Liver (tissue), 9 donors: Measurements from ENCODE around the gene SPATA13. TPM values are rescaled to one million over a fixed set of nuclear protein-coding genes. Genes with fewer than 3 reads are reported as not detected.

Experiments
- DNase-seq: peaks from one replicate; pipeline ENCODE4 v3.0.0-alpha.2; 2017; ENCODE audit warnings: low spot score
- H3K27ac ChIP-seq, 2 donors: one replicate each; pipeline ENCODE4 v1.7.0; 2013; ENCODE audit warnings: inconsistent platforms in 2 of 2, low read length in 2 of 2, control low read depth in 1 of 2, low read depth in 1 of 2, mild to moderate bottlenecking in 1 of 2
- H3K27me3 ChIP-seq, 4 donors: one replicate each; pipeline versions ENCODE4 v1.6.1 to v1.7.0; 2013; ENCODE audit warnings: low read length in 3 of 4, inconsistent platforms in 1 of 4, mild to moderate bottlenecking in 1 of 4, moderate library complexity in 1 of 4; ENCODE audit not compliant: control insufficient read depth in 4 of 4, insufficient read depth in 4 of 4
- H3K36me3 ChIP-seq, 4 donors: one replicate each; pipeline versions ENCODE4 v1.6.1 to v1.7.0; 2013; ENCODE audit warnings: low read length in 3 of 4, mild to moderate bottlenecking in 3 of 4, low read depth in 1 of 4, moderate library complexity in 1 of 4; ENCODE audit not compliant: control insufficient read depth in 4 of 4, insufficient read depth in 3 of 4
- H3K4me1 ChIP-seq, 4 donors: one replicate each; pipeline versions ENCODE4 v1.6.1 to v1.7.0; 2013; ENCODE audit warnings: low read length in 3 of 4, mild to moderate bottlenecking in 3 of 4, moderate library complexity in 1 of 4; ENCODE audit not compliant: control insufficient read depth in 4 of 4, insufficient read depth in 4 of 4
- H3K4me3 ChIP-seq, 3 donors: one replicate each; pipeline versions ENCODE4 v1.6.1 to v1.7.0; 2013; ENCODE audit warnings: low read length in 3 of 3, control low read depth in 1 of 3, low read depth in 1 of 3, mild to moderate bottlenecking in 1 of 3
- H3K9ac ChIP-seq, 2 donors: one replicate each; pipeline ENCODE4 v1.7.0; 2013; ENCODE audit warnings: low read length in 2 of 2, mild to moderate bottlenecking in 2 of 2, moderate library complexity in 2 of 2, control low read depth in 1 of 2, low read depth in 1 of 2
- H3K9me3 ChIP-seq, 4 donors: one replicate each; pipeline versions ENCODE4 v1.6.1 to v1.7.0; 2013; ENCODE audit warnings: low read length in 3 of 4; ENCODE audit not compliant: control insufficient read depth in 4 of 4
- EGR1 ChIP-seq, 2 donors: IDR thresholded peaks; 2 replicates each; pipeline ENCODE4 v1.6.1; 2016 to 2018; ENCODE audit warnings: antibody characterized with exemption in 2 of 2, low read depth in 2 of 2
- FOXA1 ChIP-seq: IDR thresholded peaks from 2 replicates; pipeline ENCODE4 v1.6.1; 2016; ENCODE audit warnings: antibody characterized with exemption
- FOXA2 ChIP-seq: IDR thresholded peaks from 2 replicates; pipeline ENCODE4 v1.6.1; 2016; ENCODE audit warnings: antibody characterized with exemption
- GABPA ChIP-seq, 2 donors: IDR thresholded peaks in 1 of 2; conservative IDR thresholded peaks in 1 of 2; 2 replicates each; pipeline ENCODE4 v1.6.1; 2016; ENCODE audit warnings: antibody characterized with exemption in 2 of 2, mild to moderate bottlenecking in 1 of 2, moderate library complexity in 1 of 2
- HNF4A ChIP-seq, 2 donors: conservative IDR thresholded peaks; 2 replicates each; pipeline ENCODE4 v1.6.1; 2016; ENCODE audit warnings: antibody characterized with exemption in 2 of 2, mild to moderate bottlenecking in 2 of 2
- HNF4G ChIP-seq: IDR thresholded peaks from 2 replicates; pipeline ENCODE4 v1.6.1; 2016; ENCODE audit warnings: antibody characterized with exemption
- JUND ChIP-seq, 2 donors: IDR thresholded peaks; 2 replicates each; pipeline ENCODE4 v1.6.1; 2016; ENCODE audit warnings: antibody characterized with exemption in 2 of 2
- NR2F2 ChIP-seq: IDR thresholded peaks from 2 replicates; pipeline ENCODE4 v1.6.1; 2016; ENCODE audit warnings: antibody characterized with exemption
- RAD21 ChIP-seq, 2 donors: IDR thresholded peaks; 2 replicates each; pipeline ENCODE4 v1.6.1; 2016; ENCODE audit warnings: antibody characterized with exemption in 2 of 2, mild to moderate bottlenecking in 2 of 2
- RXRA ChIP-seq, 2 donors: IDR thresholded peaks; 2 replicates each; pipeline ENCODE4 v1.6.1; 2017 to 2018; ENCODE audit warnings: antibody characterized with exemption in 2 of 2, mild to moderate bottlenecking in 1 of 2
- SP1 ChIP-seq: IDR thresholded peaks from 2 replicates; pipeline ENCODE4 v1.6.1; 2018; ENCODE audit warnings: antibody characterized with exemption, mild to moderate bottlenecking
- TAF1 ChIP-seq: conservative IDR thresholded peaks from 2 replicates; pipeline ENCODE4 v1.6.1; 2016; ENCODE audit warnings: antibody characterized with exemption, mild to moderate bottlenecking
- YY1 ChIP-seq: IDR thresholded peaks from 2 replicates; pipeline ENCODE4 v1.6.1; 2016; ENCODE audit warnings: antibody characterized with exemption, mild to moderate bottlenecking
- WGBS: extraction: QIAGEN DNeasy Blood & Tissue Kit; methylation state at CpG from one replicate; pipeline ENCODE4 v1.1.7; 2013; 5-methylcytosine and 5-hydroxymethylcytosine counted together
- polyA plus RNA-seq, 2 donors: library from polyadenylated mRNA; stranded (reverse) in 1 of 2; unstranded in 1 of 2; fragments of 200-250 nt in 1 of 2; fragments of >200 nt in 1 of 2; fragmentation: Nextera tagmentation in 1 of 2; extraction: Ambion mirVana in 1 of 2; gene quantifications; one replicate each; pipeline versions ENCODE4 v1.2.1 to v1.2.3, GENCODE V29; 2013 to 2015
- total RNA-seq, 2 donors: library from RNA; depleted of rRNA; stranded (reverse); fragments of >200 nt; gene quantifications; one replicate each; pipeline ENCODE4 v1.2.3, GENCODE V29; 2014
- TF ChIP-seq, protein P1 (sequence below): IDR thresholded peaks from 2 replicates; pipeline ENCODE4 v1.6.1; 2016; ENCODE audit warnings: antibody characterized with exemption, mild to moderate bottlenecking
- TF ChIP-seq, protein P2 (sequence below): fragments of 150-350 bp; IDR thresholded peaks from 2 replicates; pipeline ENCODE4 v1.5.1; 2017; ENCODE audit warnings: improper control_type of control experiment, low read depth, low read length; ENCODE audit not compliant: missing input control
- TF ChIP-seq, protein P3 (sequence below): IDR thresholded peaks from 2 replicates; pipeline ENCODE4 v1.6.1; 2016; ENCODE audit warnings: antibody characterized with exemption
- TF ChIP-seq, protein P4 (sequence below): IDR thresholded peaks from 2 replicates; pipeline ENCODE4 v1.6.1; 2016; ENCODE audit warnings: antibody characterized with exemption
- TF ChIP-seq, protein P5 (sequence below): IDR thresholded peaks from 2 replicates; pipeline ENCODE4 v1.6.1; 2016; ENCODE audit warnings: antibody characterized with exemption
- donor health status: healthy.
- donor health status: healthy.
- donor health status: healthy.
- donor health status: healthy.
- donor health status: healthy.

SPATA13 gene
- total and polyA plus RNA-seq, 4 donors, result 10.0 to 57.6 (median 20.4) TPM

DNA sequence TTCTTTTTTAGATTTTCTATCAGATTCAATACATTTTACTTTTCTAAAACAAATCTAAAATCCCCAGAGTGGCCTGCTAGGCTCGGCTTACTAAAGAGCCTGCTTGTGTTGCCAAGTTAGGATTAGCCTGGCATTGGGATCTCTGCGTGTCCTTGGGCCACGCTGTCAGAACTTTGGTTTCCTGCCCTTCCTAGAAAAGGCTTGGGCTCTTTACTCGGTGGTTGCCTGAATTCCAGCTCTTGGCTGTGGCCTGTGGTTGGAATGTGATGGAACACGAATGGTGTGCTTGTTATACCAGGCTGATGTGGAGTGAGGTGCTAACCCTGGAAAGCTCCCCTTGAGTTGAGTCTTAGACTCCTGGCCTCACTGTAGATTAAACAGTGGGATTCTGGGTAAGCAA lies 8.5 kb downstream of the SPATA13 start:
- Histone ChIP-seq H3K4me1 (peaks cover 6 to 70% (median 26%) of the 10 kb centered on the region in 4 donors), H3K9me3 (no peaks in the 10 kb centered on the region), H3K9ac (peak overlapping the region; percentile 10 to 51), H3K36me3 (peaks cover 2 to 19% (median 8%) of the 10 kb centered on the region in 4 donors), H3K27me3 (no peaks in the 10 kb centered on the region), H3K4me3 (no peak overlapping the region), H3K27ac (peak overlapping the region; percentile 73 to 92)
- no peak for DNase-seq
- 32% methylated on average over 5 of the region's 5 CpGs for WGBS
- TF ChIP-seq, protein P1, sequence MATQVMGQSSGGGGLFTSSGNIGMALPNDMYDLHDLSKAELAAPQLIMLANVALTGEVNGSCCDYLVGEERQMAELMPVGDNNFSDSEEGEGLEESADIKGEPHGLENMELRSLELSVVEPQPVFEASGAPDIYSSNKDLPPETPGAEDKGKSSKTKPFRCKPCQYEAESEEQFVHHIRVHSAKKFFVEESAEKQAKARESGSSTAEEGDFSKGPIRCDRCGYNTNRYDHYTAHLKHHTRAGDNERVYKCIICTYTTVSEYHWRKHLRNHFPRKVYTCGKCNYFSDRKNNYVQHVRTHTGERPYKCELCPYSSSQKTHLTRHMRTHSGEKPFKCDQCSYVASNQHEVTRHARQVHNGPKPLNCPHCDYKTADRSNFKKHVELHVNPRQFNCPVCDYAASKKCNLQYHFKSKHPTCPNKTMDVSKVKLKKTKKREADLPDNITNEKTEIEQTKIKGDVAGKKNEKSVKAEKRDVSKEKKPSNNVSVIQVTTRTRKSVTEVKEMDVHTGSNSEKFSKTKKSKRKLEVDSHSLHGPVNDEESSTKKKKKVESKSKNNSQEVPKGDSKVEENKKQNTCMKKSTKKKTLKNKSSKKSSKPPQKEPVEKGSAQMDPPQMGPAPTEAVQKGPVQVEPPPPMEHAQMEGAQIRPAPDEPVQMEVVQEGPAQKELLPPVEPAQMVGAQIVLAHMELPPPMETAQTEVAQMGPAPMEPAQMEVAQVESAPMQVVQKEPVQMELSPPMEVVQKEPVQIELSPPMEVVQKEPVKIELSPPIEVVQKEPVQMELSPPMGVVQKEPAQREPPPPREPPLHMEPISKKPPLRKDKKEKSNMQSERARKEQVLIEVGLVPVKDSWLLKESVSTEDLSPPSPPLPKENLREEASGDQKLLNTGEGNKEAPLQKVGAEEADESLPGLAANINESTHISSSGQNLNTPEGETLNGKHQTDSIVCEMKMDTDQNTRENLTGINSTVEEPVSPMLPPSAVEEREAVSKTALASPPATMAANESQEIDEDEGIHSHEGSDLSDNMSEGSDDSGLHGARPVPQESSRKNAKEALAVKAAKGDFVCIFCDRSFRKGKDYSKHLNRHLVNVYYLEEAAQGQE, result peak; percentile 75
- TF ChIP-seq NR2F2 (no peak), HNF4G (no peak), TAF1 (no peak), FOXA1 (peak; percentile 20), JUND (IDR thresholded peaks at IDR 0.05) (peak in 1 of 2 donors; percentile 68), YY1 (peak; percentile 66), GABPA (IDR thresholded peaks at IDR 0.05 in 1 of 2, conservative IDR thresholded peaks at IDR 0.05 in 1 of 2) (no peak), RXRA (IDR thresholded peaks at IDR 0.05) (peak; percentile 56 to 77), FOXA2 (peak; percentile 34), HNF4A (conservative IDR thresholded peaks at IDR 0.05) (peak; percentile 60 to 88), RAD21 (IDR thresholded peaks at IDR 0.05) (peak; percentile 49 to 58), EGR1 (IDR thresholded peaks at IDR 0.05; ENCODE audit: low read depth in 2 of 2) (peak in 1 of 2 donors; percentile 64), SP1 (peak; percentile 64)
- TF ChIP-seq, protein P2, sequence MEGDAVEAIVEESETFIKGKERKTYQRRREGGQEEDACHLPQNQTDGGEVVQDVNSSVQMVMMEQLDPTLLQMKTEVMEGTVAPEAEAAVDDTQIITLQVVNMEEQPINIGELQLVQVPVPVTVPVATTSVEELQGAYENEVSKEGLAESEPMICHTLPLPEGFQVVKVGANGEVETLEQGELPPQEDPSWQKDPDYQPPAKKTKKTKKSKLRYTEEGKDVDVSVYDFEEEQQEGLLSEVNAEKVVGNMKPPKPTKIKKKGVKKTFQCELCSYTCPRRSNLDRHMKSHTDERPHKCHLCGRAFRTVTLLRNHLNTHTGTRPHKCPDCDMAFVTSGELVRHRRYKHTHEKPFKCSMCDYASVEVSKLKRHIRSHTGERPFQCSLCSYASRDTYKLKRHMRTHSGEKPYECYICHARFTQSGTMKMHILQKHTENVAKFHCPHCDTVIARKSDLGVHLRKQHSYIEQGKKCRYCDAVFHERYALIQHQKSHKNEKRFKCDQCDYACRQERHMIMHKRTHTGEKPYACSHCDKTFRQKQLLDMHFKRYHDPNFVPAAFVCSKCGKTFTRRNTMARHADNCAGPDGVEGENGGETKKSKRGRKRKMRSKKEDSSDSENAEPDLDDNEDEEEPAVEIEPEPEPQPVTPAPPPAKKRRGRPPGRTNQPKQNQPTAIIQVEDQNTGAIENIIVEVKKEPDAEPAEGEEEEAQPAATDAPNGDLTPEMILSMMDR, result no peak
- TF ChIP-seq, protein P3, sequence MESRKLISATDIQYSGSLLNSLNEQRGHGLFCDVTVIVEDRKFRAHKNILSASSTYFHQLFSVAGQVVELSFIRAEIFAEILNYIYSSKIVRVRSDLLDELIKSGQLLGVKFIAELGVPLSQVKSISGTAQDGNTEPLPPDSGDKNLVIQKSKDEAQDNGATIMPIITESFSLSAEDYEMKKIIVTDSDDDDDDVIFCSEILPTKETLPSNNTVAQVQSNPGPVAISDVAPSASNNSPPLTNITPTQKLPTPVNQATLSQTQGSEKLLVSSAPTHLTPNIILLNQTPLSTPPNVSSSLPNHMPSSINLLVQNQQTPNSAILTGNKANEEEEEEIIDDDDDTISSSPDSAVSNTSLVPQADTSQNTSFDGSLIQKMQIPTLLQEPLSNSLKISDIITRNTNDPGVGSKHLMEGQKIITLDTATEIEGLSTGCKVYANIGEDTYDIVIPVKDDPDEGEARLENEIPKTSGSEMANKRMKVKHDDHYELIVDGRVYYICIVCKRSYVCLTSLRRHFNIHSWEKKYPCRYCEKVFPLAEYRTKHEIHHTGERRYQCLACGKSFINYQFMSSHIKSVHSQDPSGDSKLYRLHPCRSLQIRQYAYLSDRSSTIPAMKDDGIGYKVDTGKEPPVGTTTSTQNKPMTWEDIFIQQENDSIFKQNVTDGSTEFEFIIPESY, result peak; percentile 43
- TF ChIP-seq, protein P4, sequence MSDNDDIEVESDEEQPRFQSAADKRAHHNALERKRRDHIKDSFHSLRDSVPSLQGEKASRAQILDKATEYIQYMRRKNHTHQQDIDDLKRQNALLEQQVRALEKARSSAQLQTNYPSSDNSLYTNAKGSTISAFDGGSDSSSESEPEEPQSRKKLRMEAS, result peak; percentile 82
- TF ChIP-seq, protein P5, sequence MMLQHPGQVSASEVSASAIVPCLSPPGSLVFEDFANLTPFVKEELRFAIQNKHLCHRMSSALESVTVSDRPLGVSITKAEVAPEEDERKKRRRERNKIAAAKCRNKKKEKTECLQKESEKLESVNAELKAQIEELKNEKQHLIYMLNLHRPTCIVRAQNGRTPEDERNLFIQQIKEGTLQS, result no peak
